Tibial nerve (tissue), 4 donors: ENCODE measurements around the gene SNU13. TPM values are rescaled to one million over a fixed set of nuclear protein-coding genes. Genes with fewer than 3 reads are reported as not detected.
"Not testable (repeated sequence)": the region's sequence is repeated elsewhere in the genome, so short reads cannot be mapped to it uniquely, and the experiment has no call there.

ENCODE experiments used
- DNase-seq, 2 donors: peaks; one replicate each; pipeline ENCODE4 v3.0.0-alpha.2; 2019; ENCODE audit warnings: low spot score in 2 of 2
- H3K27ac ChIP-seq, 4 donors: fragments of 200-600 bp; sonication (generic) in 3 of 4; one replicate each; pipeline ENCODE4 v1.5.1; 2017 to 2019; ENCODE audit warnings: mild to moderate bottlenecking in 1 of 4
- H3K27me3 ChIP-seq, 2 donors: fragments of 200-600 bp; sonication (generic) in 1 of 2; one replicate each; pipeline versions ENCODE4 v1.5.1 to v1.6.0; 2017 to 2019
- H3K36me3 ChIP-seq, 3 donors: fragments of 200-600 bp; sonication (generic); one replicate each; pipeline ENCODE4 v1.5.1; 2018 to 2019
- H3K4me1 ChIP-seq, 4 donors: fragments of 200-600 bp; sonication (generic) in 3 of 4; one replicate each; pipeline ENCODE4 v1.5.1; 2017 to 2019
- H3K4me3 ChIP-seq, 4 donors: fragments of 200-600 bp; sonication (generic) in 3 of 4; one replicate each; pipeline ENCODE4 v1.5.1; 2017 to 2019; ENCODE audit warnings: mild to moderate bottlenecking in 1 of 4, moderate library complexity in 1 of 4
- H3K9me3 ChIP-seq, 4 donors: fragments of 200-600 bp; sonication (generic) in 3 of 4; one replicate each; pipeline ENCODE4 v1.5.1; 2017 to 2019
- CTCF ChIP-seq, 5 experiments: fragments of 200-600 bp in 3 of 5; fragments of 450-650 bp in 2 of 5; sonication (generic) in 3 of 5; IDR thresholded peaks; one replicate each; pipeline ENCODE4 v1.5.1; 2016 to 2019; ENCODE audit warnings: antibody characterized with exemption in 5 of 5, mild to moderate bottlenecking in 3 of 5, moderate library complexity in 2 of 5
- EP300 ChIP-seq, 2 donors: sonication (generic); formaldehyde crosslinking; IDR thresholded peaks; one replicate each; pipeline ENCODE4 v1.6.1; 2017; ENCODE audit warnings: antibody characterized with exemption in 2 of 2, mild to moderate bottlenecking in 1 of 2
- POLR2A ChIP-seq, 2 donors: fragments of 450-650 bp; IDR thresholded peaks; one replicate each; pipeline ENCODE4 v1.6.1; 2017; ENCODE audit warnings: antibody characterized with exemption in 2 of 2, mild to moderate bottlenecking in 2 of 2, moderate library complexity in 2 of 2
- WGBS, 2 donors: methylation state at CpG; one replicate each; pipeline ENCODE4 v1.1.5; 2018; 5-methylcytosine and 5-hydroxymethylcytosine counted together
- total RNA-seq, 4 donors: library from RNA; depleted of rRNA; stranded (reverse); fragments of >200 nt; gene quantifications; one replicate each; pipeline ENCODE4 v1.1.0, GENCODE V29; 2016

SNU13 gene
- 100 to 1,000 TPM in 1 of 4 donors, 10 to 100 TPM in 3; 66.3 to 104 (median 90.6) TPM for total RNA-seq

- Histone ChIP-seq H3K36me3 (peaks cover 1 to 4% (median 2%) of the 10 kb centered on the region in 3 donors), H3K9me3 (no peaks in the 10 kb centered on the region), H3K4me1 (peaks cover 0 to 28% (median 12%) of the 10 kb centered on the region in 4 donors), H3K27me3 (no peaks in the 10 kb centered on the region), H3K27ac (peak within 1 kb of the TSS; percentile 94 to 99 (median 98)), H3K4me3 (peak within 1 kb of the TSS; percentile 64 to 93 (median 84))
- DNase-seq: peak; percentile 78 to 84
- 1% methylated on average over 50 to 55 of the region's 62 CpGs for WGBS, 2 donors
- TF ChIP-seq POLR2A (IDR thresholded peaks at IDR 0.05) (peak in 1 of 2 donors; percentile 85), CTCF (IDR thresholded peaks at IDR 0.05) (peak in 2 of 5 experiments; percentile 40 to 56), EP300 (IDR thresholded peaks at IDR 0.05) (peak; percentile 96)
Measured at GRCh38 chr22:41688365-41689211, at the start of gene SNU13. TSS of gene SNU13 (minus strand) at chr22:41688867. CDS start at chr22:41688796, 71 bp downstream.

GRCh38 chr22:41733241-41733640, 44.6 kb upstream of the SNU13 start:
- WGBS, 2 donors: 95 to 96% methylated on average over 4 of the region's 4 CpGs

GRCh38 chr22:41732096-41732772, 43.6 kb upstream of the SNU13 start:
- H3K36me3 ChIP-seq: no peaks in the 10 kb centered on the region
- no peaks in the 10 kb centered on the region for H3K9me3 ChIP-seq
- no peak for DNase-seq
- 81 to 89% methylated on average over 6 to 7 of the region's 7 CpGs for WGBS, 2 donors
- no peaks in the 10 kb centered on the region for H3K27me3 ChIP-seq
- TF ChIP-seq POLR2A (IDR thresholded peaks at IDR 0.05) (no peak), CTCF (IDR thresholded peaks at IDR 0.05) (no peak), EP300 (IDR thresholded peaks at IDR 0.05) (no peak)
- H3K4me3 ChIP-seq: no peak overlapping the region
- no peak overlapping the region for H3K27ac ChIP-seq
- no peaks in the 10 kb centered on the region for H3K4me1 ChIP-seq

More at GRCh38 chr22:41733241-41733640, 44.6 kb upstream of the SNU13 start:
- H3K4me1 ChIP-seq, H3K9me3 ChIP-seq, H3K27ac ChIP-seq, H3K36me3 ChIP-seq, H3K4me3 ChIP-seq, DNase-seq, H3K27me3 ChIP-seq: not testable (repeated sequence)

GRCh38 chr22:41731609-41732008, 42.9 kb upstream of the SNU13 start:
- DNase-seq: no peak
- 86 to 89% methylated on average over 2 of the region's 2 CpGs for WGBS, 2 donors
- Histone ChIP-seq H3K27me3 (no peaks in the 10 kb centered on the region), H3K27ac (no peak overlapping the region), H3K4me3 (no peak overlapping the region), H3K36me3 (no peaks in the 10 kb centered on the region), H3K4me1 (no peaks in the 10 kb centered on the region), H3K9me3 (no peaks in the 10 kb centered on the region)
- TF ChIP-seq CTCF (IDR thresholded peaks at IDR 0.05): no peak
- TF ChIP-seq EP300 (IDR thresholded peaks at IDR 0.05): no peak
- no peak for TF ChIP-seq POLR2A (IDR thresholded peaks at IDR 0.05)

- H3K36me3 ChIP-seq: no peaks in the 10 kb centered on the region
- no peaks in the 10 kb centered on the region for H3K4me1 ChIP-seq
- no peak for DNase-seq
- no peaks in the 10 kb centered on the region for H3K9me3 ChIP-seq
- no peak for TF ChIP-seq CTCF (IDR thresholded peaks at IDR 0.05)
- no peak for TF ChIP-seq POLR2A (IDR thresholded peaks at IDR 0.05)
- no peak for TF ChIP-seq EP300 (IDR thresholded peaks at IDR 0.05)
- 90 to 92% methylated on average over 9 of the region's 9 CpGs for WGBS, 2 donors
- H3K27me3 ChIP-seq: no peaks in the 10 kb centered on the region
- no peak overlapping the region for H3K4me3 ChIP-seq
- no peak overlapping the region for H3K27ac ChIP-seq
Measured at GRCh38 chr22:41725510-41726110, 36.9 kb upstream of the SNU13 start.
